ENCODE data around the gene KCNQ5. TPM values are rescaled to one million over a fixed set of nuclear protein-coding genes. Genes with fewer than 3 reads are reported as not detected.
A peak's percentile ranks its signal among the peaks of the same experiment; 100 is the strongest.

KCNQ5 gene
- total RNA-seq, 1 experiment from 2014 or later: 0.27 TPM

DNA sequence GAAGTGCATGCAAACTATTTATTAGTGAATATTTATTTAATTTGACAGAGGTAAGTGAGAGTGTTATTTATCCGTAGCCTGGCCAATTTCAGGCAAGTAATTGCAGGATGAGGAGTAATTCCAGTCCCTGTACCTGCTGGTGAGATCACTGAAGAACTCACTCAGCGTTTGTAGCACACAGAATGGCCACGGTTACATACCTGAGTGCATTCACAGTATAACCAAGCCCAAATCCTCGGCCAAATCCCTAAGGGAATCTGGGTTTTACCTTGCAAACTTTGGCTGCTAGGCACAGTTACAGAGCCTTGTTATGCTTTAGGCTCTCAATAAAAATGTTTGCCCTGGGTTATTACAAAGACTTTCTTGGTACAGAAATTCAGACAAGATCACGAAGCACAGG is 93.3 kb downstream of the KCNQ5 start:
- DNase-seq (ENCODE audit: low read depth): no peak
- in situ Hi-C loops (cut with HindIII; ENCODE audit: low pct_unique_long_range_greater_than_20kb, low sequenced_read_pairs): no loop called here

GRCh38 chr6:72716916-72717315 is 95.1 kb downstream of the KCNQ5 start:
- in situ Hi-C loops (cut with HindIII; ENCODE audit: low pct_unique_long_range_greater_than_20kb, low sequenced_read_pairs): no loop called here
- DNase-seq (ENCODE audit: low read depth): no peak

- in situ Hi-C loops (cut with HindIII; ENCODE audit: low pct_unique_long_range_greater_than_20kb, low sequenced_read_pairs): no loop called here
- DNase-seq (ENCODE audit: low read depth): no peak
Observed at GRCh38 chr6:72720464-72720863, 98.6 kb downstream of the KCNQ5 start.

- no peak for DNase-seq (ENCODE audit: low read depth)
- in situ Hi-C loops (cut with HindIII; ENCODE audit: low pct_unique_long_range_greater_than_20kb, low sequenced_read_pairs): no loop called here
Observed at GRCh38 chr6:72721346-72721745, 99.5 kb downstream of the KCNQ5 start.

GRCh38 chr6:72724545-72724944 is 102.7 kb downstream of the KCNQ5 start:
- peak; percentile 19 for DNase-seq (ENCODE audit: low read depth)

GRCh38 chr6:72728706-72729343 is 107.0 kb downstream of the KCNQ5 start:
- in situ Hi-C loops (cut with HindIII; ENCODE audit: low pct_unique_long_range_greater_than_20kb, low sequenced_read_pairs): no loop called here
- DNase-seq (ENCODE audit: low read depth): no peak

More at GRCh38 chr6:72724545-72724944, 102.7 kb downstream of the KCNQ5 start:
- in situ Hi-C loops (cut with HindIII; ENCODE audit: low pct_unique_long_range_greater_than_20kb, low sequenced_read_pairs): no loop called here

- in situ Hi-C loops (cut with HindIII; ENCODE audit: low pct_unique_long_range_greater_than_20kb, low sequenced_read_pairs): no loop called here
- DNase-seq (ENCODE audit: low read depth): no peak
Observed at GRCh38 chr6:72733045-72733444, 111.2 kb downstream of the KCNQ5 start.

- in situ Hi-C loops (cut with HindIII; ENCODE audit: low pct_unique_long_range_greater_than_20kb, low sequenced_read_pairs): no loop called here
- no peak for DNase-seq (ENCODE audit: low read depth)
Observed at GRCh38 chr6:72738091-72738490, 116.2 kb downstream of the KCNQ5 start.

DNA sequence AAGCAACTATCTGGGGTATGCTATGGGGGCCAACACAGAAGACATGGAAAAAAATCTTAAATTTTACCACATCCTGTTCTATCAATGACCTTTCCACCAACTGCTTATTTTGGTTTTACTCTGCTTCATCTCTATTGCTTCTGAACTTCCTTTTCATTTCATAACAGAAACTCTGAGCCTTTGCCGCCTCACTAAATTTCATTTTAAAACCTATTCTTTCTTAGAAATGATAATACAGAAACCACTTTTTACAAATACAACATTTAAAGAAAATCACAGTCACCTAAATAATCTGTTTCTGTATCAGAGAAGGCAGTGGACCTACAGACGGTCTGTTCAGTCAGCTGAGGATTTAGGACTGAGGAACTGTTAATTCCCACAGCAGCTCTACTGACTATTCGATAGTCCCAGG is 117.5 kb downstream of the KCNQ5 start:
- DNase-seq (ENCODE audit: low read depth): no peak
- in situ Hi-C loops (cut with HindIII; ENCODE audit: low pct_unique_long_range_greater_than_20kb, low sequenced_read_pairs): no loop called here

DNA sequence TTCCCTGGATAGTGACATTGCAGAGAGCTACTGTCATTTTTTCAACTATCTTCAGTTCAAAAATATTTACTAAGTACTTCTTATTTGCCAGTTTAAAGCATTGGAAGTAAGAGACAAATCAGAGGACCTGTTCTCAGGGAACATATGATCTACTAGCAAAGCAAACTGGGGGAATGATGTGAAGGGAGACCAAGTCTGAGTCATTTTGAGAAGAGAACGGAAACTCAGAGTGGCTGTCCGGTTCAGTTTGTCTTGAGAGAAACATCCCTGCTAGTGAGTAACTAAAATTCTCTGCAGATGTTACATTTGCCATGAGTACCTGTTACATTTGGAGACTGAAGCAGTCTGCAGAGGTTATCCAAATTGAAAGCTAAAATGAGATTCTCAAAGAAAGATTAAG is 118.3 kb downstream of the KCNQ5 start:
- no peak for DNase-seq (ENCODE audit: low read depth)
- in situ Hi-C loops (cut with HindIII; ENCODE audit: low pct_unique_long_range_greater_than_20kb, low sequenced_read_pairs): no loop called here

GRCh38 chr6:72741083-72741482 is 119.2 kb downstream of the KCNQ5 start:
- no peak for DNase-seq (ENCODE audit: low read depth)
- in situ Hi-C loops (cut with HindIII; ENCODE audit: low pct_unique_long_range_greater_than_20kb, low sequenced_read_pairs): no loop called here

DNA sequence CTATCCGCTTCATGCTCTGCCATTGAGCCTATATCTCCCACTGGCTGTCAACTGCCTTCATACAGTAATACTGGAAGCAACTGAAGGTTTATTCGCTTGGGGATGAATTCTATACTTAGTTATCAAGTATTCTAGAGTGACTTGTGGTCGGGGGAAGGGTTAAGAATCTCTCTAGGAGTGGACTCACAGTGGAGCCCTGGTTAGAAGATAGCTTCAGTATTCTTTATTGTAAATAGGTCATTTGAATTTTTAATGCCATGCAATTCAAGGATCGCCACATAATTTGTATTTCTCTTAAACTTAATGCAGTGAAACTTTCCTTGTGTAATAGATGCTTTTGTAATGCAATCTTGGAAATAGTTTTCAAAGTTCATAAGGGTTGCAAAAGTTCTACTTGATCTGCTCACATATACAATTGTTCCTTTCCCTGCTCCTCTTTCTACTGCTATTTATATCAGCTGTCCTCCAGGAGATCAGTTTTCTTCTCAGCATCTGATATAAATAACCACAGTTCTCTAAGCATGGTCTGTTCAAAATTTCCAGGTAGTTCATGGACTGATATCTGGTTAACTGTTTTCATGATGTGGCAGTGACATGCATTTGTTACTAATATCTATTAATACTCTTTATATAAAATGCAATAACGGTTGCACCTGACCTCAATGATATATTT is 120.3 kb downstream of the KCNQ5 start:
- no peak for DNase-seq (ENCODE audit: low read depth)
- in situ Hi-C loops (cut with HindIII; ENCODE audit: low pct_unique_long_range_greater_than_20kb, low sequenced_read_pairs): no loop called here

GRCh38 chr6:72746276-72746675 is 124.4 kb downstream of the KCNQ5 start:
- DNase-seq (ENCODE audit: low read depth): peak; percentile 65
- in situ Hi-C loops (cut with HindIII; ENCODE audit: low pct_unique_long_range_greater_than_20kb, low sequenced_read_pairs): no loop called here

- peak; percentile 25 for DNase-seq (ENCODE audit: low read depth)
- in situ Hi-C loops (cut with HindIII; ENCODE audit: low pct_unique_long_range_greater_than_20kb, low sequenced_read_pairs): no loop called here
Observed at GRCh38 chr6:72748759-72749158, 126.9 kb downstream of the KCNQ5 start.

DNA sequence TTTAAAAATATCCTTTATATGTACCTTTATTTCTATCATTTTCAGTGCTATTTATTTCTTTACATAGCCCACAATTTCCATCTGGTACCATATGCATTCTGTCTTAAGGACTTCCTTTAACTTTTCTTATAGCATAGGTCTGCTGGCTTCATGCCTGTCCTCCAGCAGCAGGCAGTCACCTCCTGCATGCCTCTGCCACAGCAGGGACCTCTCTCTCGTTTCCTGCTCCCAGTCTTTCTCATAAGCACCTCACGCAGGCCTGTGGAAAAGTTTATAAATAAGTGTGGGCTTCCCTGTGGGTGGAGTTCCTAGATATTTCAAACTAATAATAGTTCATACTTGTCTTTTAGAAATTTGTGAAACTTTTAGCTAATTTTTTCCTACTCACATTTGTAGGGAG is 133.9 kb downstream of the KCNQ5 start:
- in situ Hi-C loops (cut with HindIII; ENCODE audit: low pct_unique_long_range_greater_than_20kb, low sequenced_read_pairs): no loop called here
- no peak for DNase-seq (ENCODE audit: low read depth)

DNA sequence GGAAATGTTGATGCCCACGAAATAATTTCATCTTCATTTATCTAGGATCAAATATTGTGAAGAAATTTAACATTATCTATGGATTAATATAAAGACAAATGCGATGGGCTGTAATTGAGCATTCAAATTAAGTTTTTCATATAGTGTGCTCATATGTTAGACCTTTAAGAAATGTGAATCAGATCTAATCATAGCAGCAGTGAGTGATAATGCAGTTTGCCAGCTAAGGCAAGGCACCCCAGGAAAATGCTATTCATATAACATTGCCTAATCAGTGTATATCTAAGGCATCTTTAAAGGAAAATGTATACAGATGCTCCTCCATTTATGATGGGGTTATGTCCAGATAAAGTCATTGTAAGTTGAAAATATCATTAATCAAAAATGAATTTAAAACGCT is 135.2 kb downstream of the KCNQ5 start:
- DNase-seq (ENCODE audit: low read depth): no peak
- in situ Hi-C loops (cut with HindIII; ENCODE audit: low pct_unique_long_range_greater_than_20kb, low sequenced_read_pairs): no loop called here

- in situ Hi-C loops (cut with HindIII; ENCODE audit: low pct_unique_long_range_greater_than_20kb, low sequenced_read_pairs): no loop called here
- no peak for DNase-seq (ENCODE audit: low read depth)
Observed at GRCh38 chr6:72757926-72758325, 136.1 kb downstream of the KCNQ5 start.

DNA sequence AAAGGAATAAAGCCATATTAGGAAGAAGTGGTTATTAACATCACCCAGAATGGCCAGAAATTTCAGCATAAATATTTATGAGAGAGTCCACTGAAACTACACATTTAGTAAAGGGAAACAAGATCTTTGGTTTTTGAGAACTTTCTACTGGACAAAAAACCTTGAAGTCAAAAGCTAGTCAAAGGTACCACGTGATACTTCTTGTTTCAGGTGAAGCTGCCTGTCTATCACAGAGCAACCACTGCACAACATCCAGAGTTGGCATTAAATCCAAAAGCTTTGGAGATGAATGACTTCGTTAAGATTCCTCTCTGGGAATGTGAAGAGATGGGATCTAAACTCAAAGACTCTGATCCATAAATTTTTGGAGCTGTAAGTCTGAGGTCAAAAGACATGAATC is 137.0 kb downstream of the KCNQ5 start:
- no peak for DNase-seq (ENCODE audit: low read depth)
- in situ Hi-C loops (cut with HindIII; ENCODE audit: low pct_unique_long_range_greater_than_20kb, low sequenced_read_pairs): no loop called here

DNA sequence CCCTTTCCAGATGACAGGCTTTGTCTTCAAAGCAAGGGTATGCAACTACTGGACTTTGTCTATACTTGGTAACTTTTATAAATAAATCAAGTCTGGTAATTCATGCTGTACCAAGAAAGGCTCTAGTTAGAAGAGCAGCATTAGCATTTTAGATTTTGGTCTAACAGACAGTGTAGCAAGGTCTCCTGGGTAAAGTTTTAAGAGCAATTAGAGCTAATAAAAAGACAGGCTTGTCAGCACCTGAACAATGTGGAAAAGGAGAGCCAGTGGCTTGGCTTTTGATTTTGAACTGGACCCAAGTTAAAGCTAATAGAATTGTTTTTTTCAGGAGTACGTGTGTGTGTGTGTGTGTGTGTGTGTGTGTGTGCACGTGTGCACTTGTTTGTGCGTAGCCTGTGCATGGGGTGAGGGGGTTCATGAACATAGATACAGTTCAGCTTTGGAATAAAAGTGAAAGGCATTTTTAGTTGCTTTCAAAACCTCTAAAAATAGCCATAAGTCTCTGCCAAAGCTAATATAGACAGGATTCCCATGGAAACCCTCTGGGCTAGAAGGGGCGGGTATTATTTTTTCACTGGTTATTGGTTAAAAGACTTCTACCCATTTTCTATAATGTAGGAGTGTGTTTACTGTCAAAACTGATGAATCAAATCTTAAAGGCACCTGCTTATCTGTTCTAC is 138.4 kb downstream of the KCNQ5 start:
- no peak for DNase-seq (ENCODE audit: low read depth)

GRCh38 chr6:72761761-72762160 is 139.9 kb downstream of the KCNQ5 start:
- in situ Hi-C loops (cut with HindIII; ENCODE audit: low pct_unique_long_range_greater_than_20kb, low sequenced_read_pairs): no loop called here
- DNase-seq (ENCODE audit: low read depth): no peak

More for the DNA sequence above, 138.4 kb downstream of the KCNQ5 start:
- in situ Hi-C loops (cut with HindIII; ENCODE audit: low pct_unique_long_range_greater_than_20kb, low sequenced_read_pairs): no loop called here

Measured in Caki2 (cell line).